Progenitor cell of endocrine pancreas (in vitro differentiated cells): ENCODE measurements around the gene MYO9B. TPM values are rescaled to one million over a fixed set of nuclear protein-coding genes. Genes with fewer than 3 reads are reported as not detected.
A peak's percentile ranks its signal among the peaks of the same experiment; 100 is the strongest.
"Not testable (repeated sequence)": the region's sequence is repeated elsewhere in the genome, so short reads cannot be mapped to it uniquely, and the experiment has no call there.

Experiments used
- DNase-seq: peaks from one replicate; pipeline ENCODE4 v3.0.0; 2021; ENCODE audit warnings: low spot score; ENCODE audit not compliant: unreplicated experiment
- H3K27ac Mint-ChIP-seq: 2 replicates; pipeline ENCODE4 v1.8.0; 2021; ENCODE audit warnings: mild to moderate bottlenecking, moderate library complexity, mixed read lengths
- H3K27me3 Mint-ChIP-seq: 2 replicates; pipeline ENCODE4 v1.8.0; 2021; ENCODE audit warnings: mixed read lengths
- H3K36me3 Mint-ChIP-seq: 2 replicates; pipeline ENCODE4 v1.8.0; 2022; ENCODE audit warnings: mixed read lengths; ENCODE audit not compliant: insufficient read depth
- H3K4me1 Mint-ChIP-seq: 2 replicates; pipeline ENCODE4 v1.8.0; 2021; ENCODE audit warnings: low read depth, mixed read lengths
- H3K4me3 Mint-ChIP-seq: 2 replicates; pipeline ENCODE4 v1.8.0; 2021; ENCODE audit warnings: low read depth, mild to moderate bottlenecking, moderate library complexity, mixed read lengths
- H3K9me3 Mint-ChIP-seq: 2 replicates; pipeline ENCODE4 v1.8.0; 2021; ENCODE audit warnings: low read depth, mixed read lengths
- total RNA-seq: library from RNA; stranded (reverse); gene quantifications from 2 replicates; pipeline ENCODE4 v1.2.1, GENCODE V29; 2021
- TF ChIP-seq, protein P1 (sequence below): fragments of 200-600 bp; sonication (generic); IDR thresholded peaks from one replicate; pipeline ENCODE4 v1.5.0; 2021; ENCODE audit warnings: antibody characterized with exemption, mild to moderate bottlenecking; ENCODE audit not compliant: unreplicated experiment

Gene MYO9B
- total RNA-seq, 1 donor from 2014 or later = 79.7 TPM

- DNase-seq = no peak
- peaks cover 27% of the 10 kb centered on the region for H3K36me3 Mint-ChIP-seq
- H3K9me3 Mint-ChIP-seq = no peaks in the 10 kb centered on the region
Observed at GRCh38 chr19:17159466-17160393, 84.2 kb downstream of the MYO9B start.

GRCh38 chr19:17160908-17161307 lies 85.3 kb downstream of the MYO9B start:
- Mint-ChIP-seq H3K36me3 (peaks cover 28% of the 10 kb centered on the region), H3K27ac (peak overlapping the region; percentile 33), H3K9me3 (no peaks in the 10 kb centered on the region), H3K4me3 (no peak overlapping the region), H3K27me3 (no peaks in the 10 kb centered on the region), H3K4me1 (no peaks in the 10 kb centered on the region)
- DNase-seq = no peak
- TF ChIP-seq, protein P1, sequence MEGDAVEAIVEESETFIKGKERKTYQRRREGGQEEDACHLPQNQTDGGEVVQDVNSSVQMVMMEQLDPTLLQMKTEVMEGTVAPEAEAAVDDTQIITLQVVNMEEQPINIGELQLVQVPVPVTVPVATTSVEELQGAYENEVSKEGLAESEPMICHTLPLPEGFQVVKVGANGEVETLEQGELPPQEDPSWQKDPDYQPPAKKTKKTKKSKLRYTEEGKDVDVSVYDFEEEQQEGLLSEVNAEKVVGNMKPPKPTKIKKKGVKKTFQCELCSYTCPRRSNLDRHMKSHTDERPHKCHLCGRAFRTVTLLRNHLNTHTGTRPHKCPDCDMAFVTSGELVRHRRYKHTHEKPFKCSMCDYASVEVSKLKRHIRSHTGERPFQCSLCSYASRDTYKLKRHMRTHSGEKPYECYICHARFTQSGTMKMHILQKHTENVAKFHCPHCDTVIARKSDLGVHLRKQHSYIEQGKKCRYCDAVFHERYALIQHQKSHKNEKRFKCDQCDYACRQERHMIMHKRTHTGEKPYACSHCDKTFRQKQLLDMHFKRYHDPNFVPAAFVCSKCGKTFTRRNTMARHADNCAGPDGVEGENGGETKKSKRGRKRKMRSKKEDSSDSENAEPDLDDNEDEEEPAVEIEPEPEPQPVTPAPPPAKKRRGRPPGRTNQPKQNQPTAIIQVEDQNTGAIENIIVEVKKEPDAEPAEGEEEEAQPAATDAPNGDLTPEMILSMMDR = no peak

More at GRCh38 chr19:17159466-17160393, 84.2 kb downstream of the MYO9B start:
- Mint-ChIP-seq H3K27ac (no peak overlapping the region), H3K4me1 (no peaks in the 10 kb centered on the region), H3K27me3 (no peaks in the 10 kb centered on the region), H3K4me3 (no peak overlapping the region)
- TF ChIP-seq, protein P1 = no peak

DNA sequence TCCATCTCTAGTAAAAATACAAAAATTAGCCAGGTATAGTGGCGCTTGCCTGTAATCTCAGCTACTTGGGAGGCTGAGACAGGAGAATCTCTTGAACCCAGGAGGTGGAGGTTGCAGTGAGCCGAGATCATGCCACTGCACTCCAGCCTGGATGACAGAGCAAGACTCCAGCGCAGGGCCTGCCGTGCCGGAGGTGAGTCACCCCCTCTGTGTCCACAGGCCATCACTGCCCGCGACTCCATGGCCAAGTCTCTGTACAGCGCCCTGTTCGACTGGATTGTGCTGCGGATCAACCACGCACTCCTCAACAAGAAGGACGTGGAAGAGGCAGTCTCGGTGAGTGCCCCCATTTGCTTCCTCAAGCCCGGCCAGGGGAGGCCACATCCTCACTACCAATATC lies 86.6 kb downstream of the MYO9B start:
- not testable (repeated sequence) for H3K27ac Mint-ChIP-seq, DNase-seq, H3K4me1 Mint-ChIP-seq, H3K9me3 Mint-ChIP-seq, H3K27me3 Mint-ChIP-seq, H3K4me3 Mint-ChIP-seq
- peaks cover 29% of the 10 kb centered on the region for H3K36me3 Mint-ChIP-seq

DNA sequence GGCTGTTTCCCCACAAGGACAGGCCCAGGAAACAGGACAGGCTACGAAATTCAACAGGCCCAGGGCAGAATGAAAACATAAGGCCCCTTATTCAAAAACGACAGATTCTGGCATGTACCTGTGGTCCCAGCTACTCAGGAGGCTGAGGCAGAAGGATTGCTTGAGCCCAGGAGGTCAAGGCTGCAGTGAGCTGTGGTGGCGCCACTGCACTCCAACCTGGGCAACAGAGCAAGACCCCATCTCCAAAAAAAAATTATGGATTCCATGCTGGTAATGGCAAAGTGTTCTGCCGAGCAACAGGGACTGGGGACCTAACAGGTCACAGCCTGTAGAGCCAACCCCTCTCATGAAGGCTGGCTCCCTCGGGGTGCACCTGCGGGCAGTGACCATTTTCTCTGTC lies 87.0 kb downstream of the MYO9B start:
- Mint-ChIP-seq H3K36me3 (peaks cover 29% of the 10 kb centered on the region), H3K4me1 (no peaks in the 10 kb centered on the region), H3K27me3 (no peaks in the 10 kb centered on the region), H3K4me3 (no peak overlapping the region), H3K27ac (no peak overlapping the region), H3K9me3 (no peaks in the 10 kb centered on the region)
- TF ChIP-seq, protein P1 = no peak
- no peak for DNase-seq

DNA sequence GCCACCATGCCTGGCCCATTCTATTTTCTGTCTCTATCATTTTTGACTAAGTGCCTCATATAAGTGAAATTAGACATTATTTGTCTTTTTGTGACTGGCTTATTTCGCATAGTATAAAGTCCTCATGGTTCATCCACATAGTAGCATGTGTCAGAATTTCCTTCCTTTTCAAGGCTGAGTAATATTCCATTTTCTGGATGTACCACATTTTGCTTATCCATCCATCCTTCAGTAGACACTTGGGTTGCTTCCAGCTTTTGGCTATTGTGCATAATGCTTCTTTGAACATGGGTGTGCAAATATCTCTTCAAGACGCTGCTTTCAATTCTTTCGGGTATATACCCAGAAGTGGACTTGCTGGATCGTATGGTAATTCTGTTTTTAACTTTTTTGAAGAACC lies 88.1 kb downstream of the MYO9B start:
- no peaks in the 10 kb centered on the region for H3K9me3 Mint-ChIP-seq
- no peaks in the 10 kb centered on the region for H3K4me1 Mint-ChIP-seq
- H3K4me3 Mint-ChIP-seq = no peak overlapping the region
- no peak overlapping the region for H3K27ac Mint-ChIP-seq
- no peak for DNase-seq
- H3K27me3 Mint-ChIP-seq = no peaks in the 10 kb centered on the region
- TF ChIP-seq, protein P1 = no peak
- H3K36me3 Mint-ChIP-seq = peaks cover 35% of the 10 kb centered on the region

DNA sequence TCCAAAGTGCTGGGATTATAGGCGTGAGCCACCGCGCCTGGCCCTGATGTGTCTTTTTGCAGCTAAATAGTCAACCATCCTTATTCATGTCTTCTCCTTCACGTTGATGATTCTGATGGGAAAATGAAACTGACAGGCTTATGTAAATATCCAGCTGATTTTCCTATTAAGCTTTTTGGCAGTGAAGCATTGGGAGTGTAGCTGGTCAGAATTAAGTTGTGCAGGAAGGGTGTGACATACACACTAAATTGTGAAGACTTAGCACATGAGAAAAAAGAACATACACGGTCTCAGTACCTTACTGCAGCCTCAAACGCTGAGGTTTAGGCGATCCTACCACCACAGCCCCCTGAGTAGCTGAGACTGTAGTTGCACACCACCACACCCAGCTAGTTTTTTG lies 89.1 kb downstream of the MYO9B start:
- TF ChIP-seq, protein P1 = no peak
- no peaks in the 10 kb centered on the region for H3K9me3 Mint-ChIP-seq
- no peaks in the 10 kb centered on the region for H3K27me3 Mint-ChIP-seq
- H3K4me1 Mint-ChIP-seq = no peaks in the 10 kb centered on the region
- DNase-seq = no peak
- no peak overlapping the region for H3K4me3 Mint-ChIP-seq
- H3K36me3 Mint-ChIP-seq = peaks cover 36% of the 10 kb centered on the region
- no peak overlapping the region for H3K27ac Mint-ChIP-seq
